IMR-90 (cell line): ENCODE data around the gene SLC25A28. TPM values are rescaled to one million over a fixed set of nuclear protein-coding genes. Genes with fewer than 3 reads are reported as not detected.

Experiments used
- ATAC-seq: fragments of 200-7000 bp; cut with Tn5 transposase; 2 replicates; pipeline ENCODE4 v1.9.1; 2020; ENCODE audit warnings: low read depth, mild to moderate bottlenecking, moderate library complexity
- BruUV-seq: library from RNA; stranded (reverse); fragments of 400-500 nt; replicated peaks from 2 replicates; lab custom pipeline; 2021; lab: Mats Ljungman, UMichigan
- CTCF ChIA-PET: fragments of 300-600 bp; formaldehyde crosslinking; extraction: SDS; loops from one replicate; lab custom pipeline; 2021; ENCODE audit warnings: antibody characterized with exemption; lab: Yijun Ruan, JAX
- POLR2A ChIA-PET: fragments of 300-600 bp; sonication (Branson Sonifier 250); formaldehyde crosslinking; loops from one replicate; lab custom pipeline; 2022; ENCODE audit warnings: antibody characterized with exemption; ENCODE audit not compliant: unreplicated experiment; lab: Charles Lee
- DNase-seq: peaks from one replicate; pipeline ENCODE4 v3.0.0; 2013
- H2AFZ ChIP-seq: replicated peaks from 2 replicates; pipeline ENCODE3; 2013; ENCODE audit warnings: low read length, mild to moderate bottlenecking; ENCODE audit not compliant: poor library complexity
- H2AK5ac ChIP-seq: 2 replicates; pipeline ENCODE4 v1.6.1; 2013; ENCODE audit warnings: low read depth, low read length, inconsistent platforms
- H2AK9ac ChIP-seq: replicated peaks from 2 replicates; pipeline ENCODE3; 2013; ENCODE audit warnings: mild to moderate bottlenecking, low read depth, low read length, moderate library complexity; ENCODE audit not compliant: poor library complexity
- H2BK120ac ChIP-seq: 2 replicates; pipeline ENCODE4 v1.6.1; 2013; ENCODE audit warnings: low read depth, low read length, inconsistent platforms
- H2BK15ac ChIP-seq: 3 replicates; pipeline ENCODE4 v1.6.1; 2013; ENCODE audit warnings: low read depth, low read length, inconsistent platforms
- H2BK20ac ChIP-seq: 2 replicates; pipeline ENCODE4 v1.6.1; 2013; ENCODE audit warnings: low read depth, mild to moderate bottlenecking, inconsistent platforms, low read length, moderate library complexity
- H2BK5ac ChIP-seq: 2 replicates; pipeline ENCODE4 v1.6.1; 2013; ENCODE audit warnings: mild to moderate bottlenecking, low read depth, low read length, inconsistent platforms; ENCODE audit not compliant: poor library complexity, severe bottlenecking
- H3K14ac ChIP-seq: replicated peaks from 2 replicates; pipeline ENCODE4 v1.6.1; 2013; ENCODE audit warnings: low read depth, low read length, inconsistent platforms
- H3K18ac ChIP-seq: 2 replicates; pipeline ENCODE4 v1.6.1; 2013; ENCODE audit warnings: low read depth, low read length, control low read depth
- H3K23ac ChIP-seq: 2 replicates; pipeline ENCODE4 v1.6.1; 2013; ENCODE audit warnings: low read depth, low read length, inconsistent platforms
- H3K27ac ChIP-seq: 2 replicates; pipeline ENCODE4 v1.5.1; 2013; ENCODE audit warnings: mild to moderate bottlenecking, control low read depth, low read length; ENCODE audit not compliant: insufficient read depth
- H3K27me3 ChIP-seq: 2 replicates; pipeline ENCODE4 v1.6.1; 2013; ENCODE audit warnings: low read length; ENCODE audit not compliant: control insufficient read depth, insufficient read depth
- H3K36me3 ChIP-seq: 2 replicates; pipeline ENCODE4 v1.6.1; 2013; ENCODE audit warnings: low read length, mixed read lengths; ENCODE audit not compliant: control insufficient read depth, insufficient read depth
- H3K4ac ChIP-seq: 2 replicates; pipeline ENCODE4 v1.6.1; 2013; ENCODE audit warnings: low read depth, low read length, inconsistent platforms
- H3K4me1 ChIP-seq: 2 replicates; pipeline ENCODE4 v1.6.1; 2013; ENCODE audit warnings: low read length, mixed read lengths; ENCODE audit not compliant: control insufficient read depth, insufficient read depth
- H3K4me2 ChIP-seq: 2 replicates; pipeline ENCODE4 v1.6.1; 2013; ENCODE audit warnings: low read depth, mild to moderate bottlenecking, control low read depth, low read length, moderate library complexity
- H3K4me3 ChIP-seq: 2 replicates; pipeline ENCODE4 v1.5.1; 2013; ENCODE audit warnings: low read depth, mild to moderate bottlenecking, control low read depth, low read length, moderate library complexity; ENCODE audit not compliant: insufficient read depth
- H3K56ac ChIP-seq: 2 replicates; pipeline ENCODE4 v1.6.1; 2013; ENCODE audit warnings: low read length, inconsistent platforms; ENCODE audit not compliant: insufficient read depth; ENCODE audit errors: extremely low read depth
- H3K79me1 ChIP-seq, 2 experiments: 2 replicates each; pipeline ENCODE4 v1.6.1; 2013; ENCODE audit warnings: low read length in 2 of 2, inconsistent platforms in 1 of 2, low read depth in 1 of 2
- H3K9ac ChIP-seq: 2 replicates; pipeline ENCODE4 v1.6.1; 2013; ENCODE audit warnings: low read depth, low read length, control low read depth
- H3K9me1 ChIP-seq: 2 replicates; pipeline ENCODE4 v1.6.1; 2013; ENCODE audit warnings: low read length, inconsistent platforms; ENCODE audit not compliant: insufficient read depth
- H3K9me3 ChIP-seq: 2 replicates; pipeline ENCODE4 v1.6.1; 2013; ENCODE audit warnings: low read length; ENCODE audit not compliant: control insufficient read depth, insufficient read depth
- H4K20me1 ChIP-seq: 2 replicates; pipeline ENCODE4 v1.6.1; 2013; ENCODE audit warnings: low read length, inconsistent platforms; ENCODE audit not compliant: insufficient read depth
- H4K5ac ChIP-seq: 2 replicates; pipeline ENCODE4 v1.6.1; 2013; ENCODE audit warnings: mild to moderate bottlenecking, low read depth, low read length, control low read depth
- H4K8ac ChIP-seq, 2 experiments: 2 replicates each; pipeline ENCODE4 v1.6.1; 2013; ENCODE audit warnings: low read depth in 2 of 2, low read length in 2 of 2, control low read depth in 1 of 2, inconsistent platforms in 1 of 2
- H4K91ac ChIP-seq: 2 replicates; pipeline ENCODE4 v1.6.1; 2013; ENCODE audit warnings: low read depth, low read length, inconsistent platforms; ENCODE audit not compliant: insufficient read depth
- CEBPB ChIP-seq: IDR thresholded peaks from 2 replicates; pipeline ENCODE4 v1.6.1; 2012; ENCODE audit warnings: low read depth, low read length, improper control_type of control experiment
- FOS ChIP-seq: fragments of 150-350 bp; IDR thresholded peaks from 2 replicates; pipeline ENCODE4 v1.6.1; 2016; ENCODE audit warnings: low read depth, low read length
- MAFK ChIP-seq: IDR thresholded peaks from 2 replicates; pipeline ENCODE4 v1.6.1; 2012; ENCODE audit warnings: low read depth, low read length, improper control_type of control experiment
- NFE2L2 ChIP-seq: fragments of 150-350 bp; IDR thresholded peaks from 2 replicates; pipeline ENCODE4 v1.6.1; 2016; ENCODE audit warnings: low read depth, mild to moderate bottlenecking, low read length
- dilution Hi-C: fragments of 300-500 bp; cut with HindIII; formaldehyde crosslinking; loops from one replicate; pipeline ENCODE4 v1.14.3; 2018; ENCODE audit warnings: low sequenced_read_pairs; ENCODE audit not compliant: unreplicated experiment
- in situ Hi-C: fragments of 300-500 bp; cut with MboI; formaldehyde crosslinking; loops from 3 replicates; pipeline ENCODE4 v1.14.3; 2019; ENCODE audit warnings: low sequenced_read_pairs, inconsistent platforms, mixed read lengths
- intact Hi-C: fragments of 100-400 bp; cut with micrococcal nuclease; formaldehyde crosslinking; loops from 2 replicates; pipeline ENCODE4 v1.10.0; 2022
- polyA plus RNA-seq, 3 experiments: library from polyadenylated mRNA; depleted of rRNA; stranded (reverse); fragments of >200 nt; gene quantifications; 2 replicates each; pipeline ENCODE4 v1.2.3, GENCODE V29; 2012; ENCODE audit warnings: low replicate concordance in 1 of 3
- total RNA-seq: library from RNA; depleted of rRNA; stranded (reverse); fragments of >200 nt; gene quantifications from 2 replicates; pipeline ENCODE4 v1.2.3, GENCODE V29; 2012
- TF ChIP-seq, protein P1 (sequence below): conservative IDR thresholded peaks from 2 replicates; pipeline ENCODE4 v1.5.1; 2012; ENCODE audit warnings: mild to moderate bottlenecking, low read depth, low read length, improper control_type of control experiment

SLC25A28 gene
- total and polyA plus RNA-seq, 2 of the 4 experiments (the other 2 are of a cell fraction) = 13.1 to 29.8 TPM

DNA sequence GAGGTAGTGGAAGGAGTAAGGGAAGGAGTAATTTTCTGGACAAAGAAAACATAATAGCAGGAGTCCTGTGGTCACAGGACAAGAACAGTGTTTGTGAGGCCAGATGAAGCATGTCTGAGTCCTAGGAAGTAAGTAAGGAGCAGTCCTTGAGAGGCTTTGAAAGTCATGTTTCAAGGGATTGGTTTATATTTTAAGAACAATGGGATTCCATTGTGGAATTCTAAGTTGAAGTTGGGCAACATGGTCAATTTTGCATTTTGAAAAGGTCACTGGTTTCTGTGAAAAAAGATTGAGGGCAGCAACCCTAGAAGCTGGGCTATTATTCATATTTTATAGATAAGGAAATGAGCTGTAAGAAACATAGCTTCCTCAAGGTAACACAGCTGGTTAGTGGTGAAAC, 10.8 kb upstream of the SLC25A28 start:
- DNase-seq (peak; percentile 15), ATAC-seq (peak; percentile 48)
- dilution Hi-C loops (no loop called here), intact Hi-C loops (loop anchor here (1.0 to 10.0 kb wide), 3 partner anchors 28 to 214 kb away; partner anchors contain the start of gene ENTPD7), in situ Hi-C loops (no loop called here)
- POLR2A ChIA-PET = no interaction called here
- Histone ChIP-seq H3K9ac (no peak overlapping the region), H3K23ac (peak overlapping the region; percentile 71; the same call in 1 of the 2 replicates), H3K56ac (no peak overlapping the region), H3K18ac (peak overlapping the region; percentile 83; the same call in 1 of the 2 replicates), H2AK9ac (no peak overlapping the region), H3K14ac (no peak overlapping the region), H2BK15ac (no peak overlapping the region), H3K4me1 (peaks cover 1% of the 10 kb centered on the region; the same call in 1 of the 2 replicates), H3K27ac (no peak overlapping the region), H3K27me3 (no peaks in the 10 kb centered on the region), H2AFZ (no peak overlapping the region), H3K4me3 (no peak overlapping the region), H3K4ac (no peak overlapping the region; the same call in 1 of the 2 replicates), H3K4me2 (no peak overlapping the region), H2BK5ac (peak overlapping the region; percentile 84), H2BK120ac (no peak overlapping the region), H3K79me1 (no peaks in the 10 kb centered on the region), H4K5ac (peak overlapping the region; percentile 30; the same call in 1 of the 2 replicates), H2BK20ac (peak overlapping the region; percentile 34; the same call in 1 of the 2 replicates), H2AK5ac (no peak overlapping the region), H4K8ac (peak overlapping the region in 1 of 2 experiments; percentile 20; a peak in 1 of 4 replicates), H3K9me1 (no peaks in the 10 kb centered on the region), H3K36me3 (no peaks in the 10 kb centered on the region), H3K9me3 (no peaks in the 10 kb centered on the region), H4K20me1 (no peaks in the 10 kb centered on the region), H4K91ac (no peak overlapping the region)
- no TSS peak for BruUV-seq
- CTCF ChIA-PET = interaction anchor here (0.8 to 1.5 kb wide), 5 partner anchors 9 to 81 kb away, joined by 3 to 10 read pairs (median 4); no protein-coding TSS in a partner anchor
- TF ChIP-seq MAFK (no peak), FOS (no peak), CEBPB (no peak), NFE2L2 (no peak)
- TF ChIP-seq, protein P1, sequence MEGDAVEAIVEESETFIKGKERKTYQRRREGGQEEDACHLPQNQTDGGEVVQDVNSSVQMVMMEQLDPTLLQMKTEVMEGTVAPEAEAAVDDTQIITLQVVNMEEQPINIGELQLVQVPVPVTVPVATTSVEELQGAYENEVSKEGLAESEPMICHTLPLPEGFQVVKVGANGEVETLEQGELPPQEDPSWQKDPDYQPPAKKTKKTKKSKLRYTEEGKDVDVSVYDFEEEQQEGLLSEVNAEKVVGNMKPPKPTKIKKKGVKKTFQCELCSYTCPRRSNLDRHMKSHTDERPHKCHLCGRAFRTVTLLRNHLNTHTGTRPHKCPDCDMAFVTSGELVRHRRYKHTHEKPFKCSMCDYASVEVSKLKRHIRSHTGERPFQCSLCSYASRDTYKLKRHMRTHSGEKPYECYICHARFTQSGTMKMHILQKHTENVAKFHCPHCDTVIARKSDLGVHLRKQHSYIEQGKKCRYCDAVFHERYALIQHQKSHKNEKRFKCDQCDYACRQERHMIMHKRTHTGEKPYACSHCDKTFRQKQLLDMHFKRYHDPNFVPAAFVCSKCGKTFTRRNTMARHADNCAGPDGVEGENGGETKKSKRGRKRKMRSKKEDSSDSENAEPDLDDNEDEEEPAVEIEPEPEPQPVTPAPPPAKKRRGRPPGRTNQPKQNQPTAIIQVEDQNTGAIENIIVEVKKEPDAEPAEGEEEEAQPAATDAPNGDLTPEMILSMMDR = no peak
